Measurements from ENCODE around the gene DHRS9. TPM values are rescaled to one million over a fixed set of nuclear protein-coding genes. Genes with fewer than 3 reads are reported as not detected.
"Not testable (repeated sequence)": the region's sequence is repeated elsewhere in the genome, so short reads cannot be mapped to it uniquely, and the experiment has no call there.

Gene DHRS9
- polyA plus RNA-seq, 1 donor: 3.0 TPM

- DNase-seq: not testable (repeated sequence)
Measured at GRCh38 chr2:169136428-169136827, 67.1 kb downstream of the DHRS9 start.

- no peak for DNase-seq
Measured at GRCh38 chr2:169136885-169137534, 67.6 kb downstream of the DHRS9 start.

- no peak for DNase-seq
Measured at GRCh38 chr2:169137924-169138323, 68.6 kb downstream of the DHRS9 start.

- no peak for DNase-seq
Measured at GRCh38 chr2:169139145-169139544, 69.8 kb downstream of the DHRS9 start.

GRCh38 chr2:169139993-169140767 is 70.8 kb downstream of the DHRS9 start:
- no peak for DNase-seq

- no peak for DNase-seq
Measured at GRCh38 chr2:169141713-169142352, 72.5 kb downstream of the DHRS9 start.

- DNase-seq: no peak
Measured at GRCh38 chr2:169143998-169144397, 74.6 kb downstream of the DHRS9 start.

Other genes with a start within 250 kb of the DHRS9 start
- gene SPC25, start 179.1 kb upstream of the DHRS9 start, polyA plus RNA-seq (ENCODE audit: insufficient read length): 6.7 TPM
- not detected for gene G6PC2, start 168.3 kb upstream of the DHRS9 start, polyA plus RNA-seq (ENCODE audit: insufficient read length)
- not detected for gene ABCB11, start 38.2 kb upstream of the DHRS9 start, polyA plus RNA-seq (ENCODE audit: insufficient read length)

All from hindlimb muscle (tissue), 1 donor.